Effector CD4-positive, alpha-beta T cell (primary cell): ENCODE measurements around the gene ZDHHC11.
"Not testable (repeated sequence)": the region's sequence is repeated elsewhere in the genome, so short reads cannot be mapped to it uniquely, and the experiment has no call there.

Experiments used
- DNase-seq: peaks from one replicate; pipeline ENCODE4 v3.0.0-alpha.2; 2020

Gene ZDHHC11

DNA sequence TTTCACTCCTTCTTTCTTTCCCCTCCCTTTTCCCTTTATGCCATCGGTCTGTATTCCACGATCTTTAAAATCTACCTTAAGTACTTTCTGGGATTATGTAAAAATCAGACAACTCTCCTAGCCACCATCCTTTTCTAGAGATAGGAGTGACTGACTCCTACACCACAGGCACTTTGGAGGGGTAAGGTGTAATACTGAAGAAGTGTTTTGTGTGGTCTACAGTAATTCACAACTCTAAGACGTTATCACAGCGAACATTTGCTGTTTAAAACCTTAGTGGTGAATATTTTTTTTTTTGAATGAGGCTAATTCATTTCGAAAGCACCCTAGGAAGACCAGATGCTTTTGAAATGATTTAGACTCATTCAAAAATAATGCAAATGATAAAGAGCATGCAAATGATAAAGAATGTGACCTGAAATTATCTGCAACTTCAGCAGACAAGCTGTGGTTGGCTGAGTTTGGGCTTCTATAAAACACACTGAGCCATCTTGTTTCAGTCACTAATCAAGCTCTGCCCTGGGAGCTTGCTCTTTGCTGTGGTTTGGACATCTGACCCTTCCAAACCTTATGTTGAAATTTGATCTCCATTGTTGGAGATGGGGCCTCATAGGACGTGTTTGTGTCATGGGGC is 52.2 kb downstream of the ZDHHC11 start:
- not testable (repeated sequence) for DNase-seq

DNA sequence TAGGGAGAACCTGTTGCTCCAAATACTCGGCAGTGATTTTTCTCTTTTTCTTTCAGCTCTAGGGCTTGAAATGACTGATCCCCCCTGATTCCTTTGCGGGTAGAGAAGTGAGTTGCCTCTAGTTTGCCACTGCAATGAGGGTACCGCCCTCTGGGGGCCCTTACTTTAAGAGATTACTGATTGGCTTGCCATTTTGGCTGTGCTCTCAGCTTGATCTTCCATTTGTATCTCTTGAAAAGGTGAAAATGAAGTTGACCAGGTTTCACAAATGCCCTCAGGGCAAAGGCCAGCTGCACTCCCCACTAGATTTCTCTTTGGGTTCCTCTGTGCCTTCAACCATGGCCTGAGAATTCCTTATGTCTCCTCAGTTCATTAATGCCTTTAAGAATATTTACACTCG is 52.8 kb downstream of the ZDHHC11 start:
- DNase-seq = not testable (repeated sequence)

DNA sequence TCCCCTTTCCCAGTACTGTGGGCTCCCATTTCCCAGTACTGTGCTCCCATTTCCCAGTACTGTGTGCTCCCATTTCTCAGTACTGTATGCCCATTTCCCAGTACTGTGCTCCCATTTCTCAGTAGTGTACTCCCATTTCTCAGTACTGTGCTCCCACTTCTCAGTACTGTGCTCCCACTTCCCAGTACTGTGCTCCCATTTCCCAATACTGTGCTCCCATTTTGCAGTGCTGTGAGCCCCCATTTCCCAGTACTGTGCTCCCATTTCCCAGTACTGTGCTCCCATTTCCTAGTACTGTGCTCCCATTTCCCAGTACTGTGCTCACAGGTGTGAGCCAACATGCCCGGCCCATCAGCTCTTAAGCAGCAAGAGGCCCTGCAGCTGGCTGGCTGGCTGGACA is 54.9 kb downstream of the ZDHHC11 start:
- not testable (repeated sequence) for DNase-seq

GRCh38 chr5:794948-795347 is 55.8 kb downstream of the ZDHHC11 start:
- DNase-seq = not testable (repeated sequence)

DNA sequence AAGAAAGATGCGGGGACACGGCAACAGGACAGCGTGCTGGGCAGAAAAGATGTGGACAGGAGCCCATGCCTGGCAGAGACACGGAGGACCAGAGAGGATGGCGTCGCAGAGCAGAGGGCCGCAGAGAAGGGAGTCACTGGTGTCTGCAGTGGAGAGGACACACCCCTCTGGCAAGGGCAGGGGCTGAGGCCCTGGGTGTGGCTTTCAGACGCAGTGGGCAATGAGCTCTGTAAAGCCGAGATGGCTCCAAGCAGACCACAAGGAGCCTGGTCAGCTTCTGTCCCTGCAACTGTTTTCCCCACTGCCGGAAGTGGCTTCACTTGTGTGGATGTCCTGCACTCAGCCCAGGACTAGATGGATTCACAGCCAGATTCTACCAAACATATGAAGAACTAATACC is 62.1 kb downstream of the ZDHHC11 start:
- DNase-seq = not testable (repeated sequence)

DNA sequence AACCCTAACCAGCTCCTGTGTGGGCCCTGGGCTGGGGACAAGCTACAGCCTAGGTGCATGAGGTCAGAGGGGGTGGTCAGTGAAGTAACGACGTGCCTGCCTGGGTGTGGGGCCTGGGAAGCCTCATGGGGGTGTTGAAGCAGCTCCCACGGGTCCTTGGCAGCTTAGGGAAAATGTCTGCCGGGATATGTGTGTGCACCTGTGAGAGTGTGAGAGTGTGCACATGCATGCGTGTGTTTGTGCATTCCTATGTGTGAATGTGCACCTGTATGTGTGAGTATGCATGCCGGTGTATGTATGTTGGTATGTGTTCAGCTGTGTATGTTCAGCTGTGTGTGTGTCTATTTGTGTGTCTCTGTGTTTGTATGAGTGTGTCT is 62.9 kb downstream of the ZDHHC11 start:
- not testable (repeated sequence) for DNase-seq

- not testable (repeated sequence) for DNase-seq
Observed at GRCh38 chr5:787224-787856, 63.4 kb downstream of the ZDHHC11 start.

- DNase-seq = not testable (repeated sequence)
Observed at GRCh38 chr5:785181-785705, 65.5 kb downstream of the ZDHHC11 start.

DNA sequence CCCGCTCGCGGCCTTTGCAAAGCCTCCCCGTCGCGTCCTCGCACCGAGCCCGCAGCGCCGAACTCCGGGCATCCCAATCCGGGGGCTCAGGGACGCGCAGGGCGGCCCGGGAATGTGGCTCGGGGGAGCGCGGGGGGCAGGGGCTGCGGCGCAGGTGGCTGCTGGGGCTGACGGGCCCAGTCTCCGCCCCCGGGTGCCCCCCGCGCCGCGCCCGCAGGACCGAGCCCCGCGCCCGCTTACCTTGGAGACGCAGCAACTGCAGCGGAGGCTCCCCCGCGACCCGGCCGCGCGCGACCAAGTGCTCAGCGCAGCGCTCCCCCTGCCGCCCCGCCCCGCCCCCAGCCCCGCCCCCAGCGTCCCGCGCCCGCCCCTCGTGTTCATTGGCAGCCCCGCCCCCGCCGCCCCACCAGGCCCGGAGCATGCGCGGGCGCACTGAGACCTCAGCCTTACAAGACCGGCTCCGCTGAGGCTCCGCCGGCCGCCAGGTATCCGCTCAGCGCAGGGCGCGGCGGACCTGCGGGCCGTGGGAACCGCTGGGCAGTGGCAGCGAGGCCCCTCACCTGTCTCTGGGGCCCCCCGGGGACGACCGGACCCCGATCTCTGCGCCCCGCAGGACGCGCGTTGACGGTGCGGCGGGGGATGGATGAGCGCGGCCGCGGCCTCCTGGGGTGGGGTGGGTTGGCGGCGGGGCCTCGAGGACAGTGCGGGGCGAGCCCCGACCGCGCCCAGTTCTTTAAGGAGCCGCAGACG is 66.2 kb downstream of the ZDHHC11 start, which contains the start of gene ZDHHC11B:
ZDHHC11B (minus strand) TSS at position 302 of the 750 bp plus-strand sequence. CDS start 17,810 bp downstream, outside the sequence.
- peak; percentile 80 for DNase-seq

DNA sequence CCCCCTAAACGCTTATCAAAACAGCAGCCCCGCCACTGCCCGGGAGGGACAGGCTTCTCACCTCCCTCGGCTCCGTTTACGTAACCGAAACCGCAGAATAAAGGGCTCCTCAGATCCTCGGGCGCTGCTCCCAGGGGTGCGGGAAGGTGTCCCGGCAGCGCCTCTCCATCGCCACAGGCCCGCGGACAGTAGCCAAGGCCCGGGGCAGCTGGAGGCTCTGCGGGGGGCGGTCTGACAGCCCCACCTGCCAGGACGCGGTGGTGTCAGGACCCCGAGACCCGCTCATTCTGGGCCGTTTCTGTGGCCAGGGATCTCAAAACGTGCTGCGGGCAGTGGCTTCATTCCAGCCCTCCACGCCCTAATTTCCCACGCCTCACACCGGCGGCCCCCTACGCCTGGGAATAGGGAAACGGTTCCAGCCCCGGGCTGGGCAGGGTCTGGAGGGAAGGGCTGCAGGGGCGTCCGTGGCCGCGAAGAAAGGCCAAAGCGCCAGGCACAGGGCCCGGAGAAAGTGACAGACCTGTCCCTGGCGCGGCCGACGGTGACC is 66.8 kb downstream of the ZDHHC11 start:
- DNase-seq = not testable (repeated sequence)

GRCh38 chr5:783049-783802 is 67.6 kb downstream of the ZDHHC11 start:
- not testable (repeated sequence) for DNase-seq

GRCh38 chr5:782356-782755 is 68.4 kb downstream of the ZDHHC11 start:
- DNase-seq = not testable (repeated sequence)

DNA sequence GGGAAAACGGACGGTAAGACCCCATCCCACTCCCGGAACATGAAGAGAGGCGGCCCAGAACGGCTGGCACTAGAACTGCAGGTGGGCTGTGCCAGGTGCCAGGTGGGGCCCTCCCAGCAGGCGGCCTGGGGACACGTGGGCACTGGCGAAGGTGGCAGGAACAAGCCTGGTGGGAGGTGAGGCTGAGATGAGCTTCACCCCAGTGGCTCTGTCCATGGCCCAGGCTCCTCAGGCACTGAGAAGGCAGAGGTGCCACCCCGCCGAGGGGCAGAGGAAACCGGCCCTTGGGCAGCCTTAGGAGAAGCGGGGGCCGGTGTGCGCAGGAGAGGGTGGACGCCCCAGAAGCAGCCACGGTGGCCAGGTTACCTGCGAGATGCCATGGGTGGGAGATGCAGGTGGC is 70.2 kb downstream of the ZDHHC11 start:
- not testable (repeated sequence) for DNase-seq

DNA sequence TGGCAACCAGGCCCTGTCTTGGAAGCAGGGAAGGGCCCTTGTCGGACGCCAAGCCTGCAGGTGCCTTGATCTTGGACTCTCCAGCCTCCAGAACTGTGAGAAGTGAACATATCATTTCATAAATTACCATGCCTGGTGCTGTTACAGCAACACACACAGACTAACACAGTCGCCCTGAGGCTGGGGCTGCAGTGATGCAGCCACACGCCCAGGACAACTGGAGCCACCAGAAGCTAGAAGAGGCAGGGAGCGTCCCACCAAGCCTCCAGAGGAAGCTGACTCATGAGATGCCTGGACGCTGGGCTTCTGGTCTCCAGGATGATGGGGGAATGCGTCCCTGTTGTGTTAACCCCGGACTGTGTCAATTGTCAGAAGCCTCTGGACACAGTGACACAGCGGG is 71.8 kb downstream of the ZDHHC11 start:
- not testable (repeated sequence) for DNase-seq

GRCh38 chr5:778421-778820 is 72.4 kb downstream of the ZDHHC11 start:
- not testable (repeated sequence) for DNase-seq

DNA sequence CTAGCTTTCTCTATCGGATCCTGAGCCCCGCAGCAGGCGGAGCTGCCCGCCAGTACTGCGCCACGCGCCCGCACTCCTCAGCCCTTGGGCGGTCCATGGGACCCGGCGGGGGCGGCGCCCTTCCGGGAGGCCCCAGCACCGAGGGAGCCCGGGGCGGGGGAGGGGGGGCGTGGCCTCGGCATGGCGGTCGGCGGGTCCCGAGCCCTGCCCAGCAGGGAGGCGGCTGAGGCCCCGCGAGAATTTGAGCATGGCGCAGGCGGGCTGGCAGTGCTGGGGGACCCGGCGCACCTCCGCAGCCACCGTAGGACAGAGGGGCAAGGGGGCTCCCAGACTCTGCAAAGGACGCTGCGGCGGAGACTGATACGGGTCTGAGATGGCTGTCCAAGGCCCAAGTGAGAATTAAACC is 73.0 kb downstream of the ZDHHC11 start:
- DNase-seq = no peak

DNA sequence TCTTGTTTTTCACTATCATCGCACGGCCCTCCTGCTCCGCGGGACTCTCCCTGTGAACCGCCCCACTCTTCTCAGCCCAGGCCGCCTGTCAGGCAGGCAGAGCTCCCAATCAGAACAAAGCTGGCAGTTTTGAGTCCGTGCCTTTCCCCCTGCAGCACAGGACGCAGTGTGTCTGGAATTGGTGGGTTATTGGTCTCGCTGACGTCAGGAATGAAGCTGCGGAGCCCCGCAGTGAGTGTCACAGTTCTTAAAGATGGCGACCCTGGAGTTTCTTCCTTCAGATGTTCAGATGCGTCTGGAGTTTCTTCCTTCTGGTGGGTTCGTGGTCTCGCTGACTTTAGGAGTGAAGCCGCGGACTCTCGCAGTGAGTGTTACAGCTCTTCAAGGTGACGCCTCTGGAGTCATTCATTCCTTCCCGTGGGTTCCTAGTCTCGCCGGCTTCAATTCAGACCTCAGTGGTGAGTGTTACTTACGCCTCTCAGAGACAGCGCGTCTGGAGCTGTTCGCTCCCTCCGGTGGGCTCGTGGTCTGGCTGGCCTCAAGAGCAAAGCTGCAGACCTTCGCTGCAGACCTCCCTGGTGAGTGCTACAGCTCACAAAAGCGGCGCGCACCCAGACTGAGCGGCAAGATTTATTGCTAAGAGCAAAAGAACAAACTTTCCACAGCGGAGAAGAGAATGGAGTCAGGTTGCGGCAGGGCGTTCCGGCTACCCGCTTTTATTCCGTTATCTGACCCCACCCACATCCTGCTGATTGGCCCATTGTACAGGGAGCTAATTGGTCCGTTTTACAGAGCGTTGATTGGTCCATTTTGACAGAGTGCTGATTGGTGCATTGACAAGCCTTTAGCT is 73.7 kb downstream of the ZDHHC11 start:
- no peak for DNase-seq

DNA sequence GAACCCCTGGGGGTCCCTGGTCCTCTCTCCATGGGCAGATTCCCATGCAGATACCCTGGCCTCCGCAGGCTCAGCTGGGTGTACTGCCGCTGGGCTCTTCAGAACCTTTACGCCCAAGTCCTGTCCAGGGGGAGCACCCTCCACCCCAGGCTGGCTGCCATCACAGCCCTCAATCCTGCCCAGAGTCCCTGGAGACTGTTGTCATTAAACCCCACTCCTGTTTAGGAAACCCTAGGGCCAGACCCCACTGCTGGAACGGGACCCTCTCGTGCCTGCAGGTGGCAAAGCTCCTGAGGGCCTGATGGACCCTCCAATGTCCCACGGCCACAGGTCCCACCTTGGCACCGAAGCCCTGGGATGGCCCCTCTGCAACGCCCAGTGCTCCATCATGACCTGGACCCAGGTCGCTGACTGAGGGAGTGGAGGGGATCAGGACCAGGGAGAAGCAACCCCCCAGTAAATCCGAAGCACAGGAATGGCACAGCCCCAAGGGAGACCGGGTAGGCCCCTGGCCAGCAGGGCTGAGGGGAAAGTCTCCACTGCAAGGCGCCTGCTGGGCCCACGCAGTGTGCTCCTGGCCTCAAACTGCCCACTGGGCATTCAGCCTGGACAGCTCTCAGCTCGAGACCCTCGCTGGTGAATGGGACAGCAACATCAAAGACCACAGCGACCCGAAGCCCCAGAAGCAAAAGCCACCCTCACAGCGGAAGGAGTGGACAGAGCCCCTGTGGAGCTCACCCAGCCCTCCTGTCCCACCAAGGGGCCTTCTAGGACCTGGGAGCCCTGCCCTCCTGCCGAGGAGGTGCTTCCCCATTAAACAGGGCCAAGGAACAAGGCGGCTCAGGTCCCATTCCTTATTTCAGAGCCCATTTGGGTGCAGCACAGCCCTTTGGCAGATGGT is 74.6 kb downstream of the ZDHHC11 start:
- DNase-seq = no peak

DNA sequence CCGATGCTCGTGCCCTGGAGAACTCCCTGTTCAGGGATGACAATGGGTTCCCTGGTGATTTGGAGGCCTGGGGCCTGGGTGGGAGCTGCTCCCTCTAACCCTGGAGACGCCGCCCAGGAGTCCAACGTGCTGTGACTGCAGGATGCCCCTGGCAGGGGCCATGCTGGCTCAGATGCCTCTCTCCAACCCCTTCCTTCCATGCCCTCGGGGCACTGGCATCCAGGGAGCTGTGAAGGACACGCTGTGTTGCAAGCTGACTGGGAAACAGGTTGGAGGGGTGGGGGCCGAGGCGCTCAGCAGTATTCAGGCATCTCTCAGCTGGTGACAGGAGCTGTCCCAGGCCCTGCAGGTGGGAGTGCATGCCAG is 75.2 kb downstream of the ZDHHC11 start:
- DNase-seq = not testable (repeated sequence)

GRCh38 chr5:774854-775505 is 75.8 kb downstream of the ZDHHC11 start:
- DNase-seq = not testable (repeated sequence)
